ENCODE data around the gene UBASH3B. TPM values are rescaled to one million over a fixed set of nuclear protein-coding genes. Genes with fewer than 3 reads are reported as not detected.

The UBASH3B gene
- total RNA-seq, 1 experiment from 2014 or later = 81.9 TPM

DNA sequence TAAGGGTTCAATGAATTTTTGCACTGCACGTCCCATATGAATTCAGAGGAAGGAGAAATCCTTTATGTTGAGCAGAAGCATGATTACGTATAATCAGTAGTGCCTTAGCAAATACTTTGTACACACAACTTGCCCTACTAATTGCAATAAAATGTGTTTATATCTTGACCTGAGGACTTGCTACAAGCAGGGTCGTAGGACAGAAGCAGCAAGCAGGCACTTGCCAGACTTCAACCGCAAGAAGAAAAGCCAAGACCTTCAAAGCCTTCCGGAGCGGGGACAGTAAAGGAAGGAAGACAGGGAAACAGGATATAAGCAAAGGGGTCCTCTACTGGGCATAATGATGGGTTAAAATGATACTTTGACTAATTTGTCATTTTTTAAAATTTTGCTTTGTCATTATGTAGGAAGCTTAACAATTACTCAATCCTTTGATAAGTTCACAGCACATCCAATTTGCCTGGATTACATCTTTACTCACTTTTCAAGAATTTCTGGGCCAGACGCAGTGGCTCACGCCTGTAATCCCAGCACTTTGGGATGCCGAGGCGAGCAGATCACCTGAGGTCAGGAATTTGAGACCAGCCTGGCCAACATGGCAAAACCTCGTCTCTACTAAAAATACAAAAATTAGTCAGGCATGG is 23.2 kb upstream of the UBASH3B start:
- no TSS peak for BruUV-seq (replicated peaks)
- H2AFZ ChIP-seq = peak overlapping the region; percentile 71
- H3K27ac ChIP-seq = peak overlapping the region; percentile 90
- no peak overlapping the region for H3K4me3 ChIP-seq
- intact Hi-C loops (cut with micrococcal nuclease; ENCODE audit: unreplicated experiment) = loop anchor here (2.0 kb wide), 1 partner anchor 52 kb away; no protein-coding TSS in a partner anchor
- ChIA-PET POLR2A (ENCODE audit: unreplicated experiment) (interaction anchor here (0.6 kb wide), 1 partner anchor 91 kb away, joined by 7 read pairs; no protein-coding TSS in a partner anchor), CTCF (interaction anchor here (0.5 to 0.9 kb wide), 4 partner anchors 149 to 603 kb away, joined by 3 to 6 read pairs (median 4); no protein-coding TSS in a partner anchor)
- H4K20me1 ChIP-seq (ENCODE audit: insufficient read depth) = no peaks in the 10 kb centered on the region
- peak in 1 of 2 experiments; percentile 89 for DNase-seq
- no peaks in the 10 kb centered on the region for H3K9me2 ChIP-seq (ENCODE audit: insufficient read depth)
- H3K9me3 ChIP-seq (ENCODE audit: insufficient read depth, low read depth) = no peaks in the 10 kb centered on the region; the same call in 1 of the 2 replicates
- TF ChIP-seq, protein P1, sequence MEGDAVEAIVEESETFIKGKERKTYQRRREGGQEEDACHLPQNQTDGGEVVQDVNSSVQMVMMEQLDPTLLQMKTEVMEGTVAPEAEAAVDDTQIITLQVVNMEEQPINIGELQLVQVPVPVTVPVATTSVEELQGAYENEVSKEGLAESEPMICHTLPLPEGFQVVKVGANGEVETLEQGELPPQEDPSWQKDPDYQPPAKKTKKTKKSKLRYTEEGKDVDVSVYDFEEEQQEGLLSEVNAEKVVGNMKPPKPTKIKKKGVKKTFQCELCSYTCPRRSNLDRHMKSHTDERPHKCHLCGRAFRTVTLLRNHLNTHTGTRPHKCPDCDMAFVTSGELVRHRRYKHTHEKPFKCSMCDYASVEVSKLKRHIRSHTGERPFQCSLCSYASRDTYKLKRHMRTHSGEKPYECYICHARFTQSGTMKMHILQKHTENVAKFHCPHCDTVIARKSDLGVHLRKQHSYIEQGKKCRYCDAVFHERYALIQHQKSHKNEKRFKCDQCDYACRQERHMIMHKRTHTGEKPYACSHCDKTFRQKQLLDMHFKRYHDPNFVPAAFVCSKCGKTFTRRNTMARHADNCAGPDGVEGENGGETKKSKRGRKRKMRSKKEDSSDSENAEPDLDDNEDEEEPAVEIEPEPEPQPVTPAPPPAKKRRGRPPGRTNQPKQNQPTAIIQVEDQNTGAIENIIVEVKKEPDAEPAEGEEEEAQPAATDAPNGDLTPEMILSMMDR (conservative IDR thresholded peaks at IDR 0.05) = no peak
- no peak for TF ChIP-seq EZH2 (IDR thresholded peaks at IDR 0.05; ENCODE audit: low read depth)
- H3K79me2 ChIP-seq (ENCODE audit: low read depth) = no peaks in the 10 kb centered on the region
- H3K4me2 ChIP-seq = peak overlapping the region; percentile 53
- H3K36me3 ChIP-seq (ENCODE audit: low read depth) = no peaks in the 10 kb centered on the region
- no peaks in the 10 kb centered on the region for H3K27me3 ChIP-seq (ENCODE audit: insufficient read depth, low read depth)
- H3F3A ChIP-seq (ENCODE audit: insufficient read depth, low read depth) = peaks cover 39% of the 10 kb centered on the region
- H3K4me1 ChIP-seq (replicated peaks; ENCODE audit: insufficient read depth) = peaks cover 53% of the 10 kb centered on the region

DNA sequence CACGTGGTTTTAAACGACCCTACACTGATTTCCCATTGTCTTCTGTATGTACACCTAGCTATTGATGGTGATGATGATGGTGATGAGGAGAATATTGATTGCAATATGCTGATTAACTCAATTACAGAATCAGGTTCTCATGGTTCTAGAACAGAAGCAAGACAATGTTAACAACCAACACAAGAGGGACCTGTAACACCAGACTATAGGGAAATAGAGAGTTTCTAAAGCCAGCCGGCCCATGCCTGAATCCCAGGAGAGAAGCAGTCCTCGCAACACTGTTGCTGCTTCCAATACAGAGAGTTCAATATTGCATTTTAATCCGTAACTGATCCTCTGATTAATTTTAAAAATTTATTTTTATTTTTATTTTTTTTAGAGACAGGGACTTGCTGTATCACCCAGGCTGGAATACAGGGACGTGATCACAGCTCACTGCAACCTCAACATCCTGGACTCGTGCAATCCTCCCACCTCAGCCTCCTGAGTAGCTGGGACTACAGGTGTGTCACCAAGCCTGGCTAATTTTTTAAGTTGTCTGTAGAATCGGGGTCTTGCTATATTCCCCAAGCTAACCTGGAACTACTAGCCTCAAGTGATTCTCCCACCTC is 22.2 kb upstream of the UBASH3B start:
- no peak for TF ChIP-seq EZH2 (IDR thresholded peaks at IDR 0.05; ENCODE audit: low read depth)
- TF ChIP-seq, protein P1 (conservative IDR thresholded peaks at IDR 0.05) = peak; percentile 79
- no TSS peak for BruUV-seq (replicated peaks)
- Histone ChIP-seq H4K20me1 (ENCODE audit: insufficient read depth) (no peaks in the 10 kb centered on the region), H2AFZ (no peak overlapping the region), H3K4me2 (peak overlapping the region; percentile 53), H3K9me2 (ENCODE audit: insufficient read depth) (no peaks in the 10 kb centered on the region), H3K27me3 (ENCODE audit: insufficient read depth, low read depth) (no peaks in the 10 kb centered on the region), H3K9me3 (ENCODE audit: insufficient read depth, low read depth) (no peaks in the 10 kb centered on the region; the same call in 1 of the 2 replicates), H3K79me2 (ENCODE audit: low read depth) (no peaks in the 10 kb centered on the region), H3K4me3 (no peak overlapping the region), H3K27ac (peak overlapping the region; percentile 90), H3K4me1 (replicated peaks; ENCODE audit: insufficient read depth) (peaks cover 53% of the 10 kb centered on the region), H3F3A (ENCODE audit: insufficient read depth, low read depth) (peaks cover 39% of the 10 kb centered on the region), H3K36me3 (ENCODE audit: low read depth) (no peaks in the 10 kb centered on the region)
- POLR2A ChIA-PET (ENCODE audit: unreplicated experiment) = no interaction called here
- peak in 1 of 2 experiments; percentile 64 for DNase-seq
- CTCF ChIA-PET = interaction anchor here (0.8 to 0.9 kb wide), 2 partner anchors 221 to 419 kb away, joined by 3 read pairs; no protein-coding TSS in a partner anchor
- intact Hi-C loops (cut with micrococcal nuclease; ENCODE audit: unreplicated experiment) = loop anchor here (1.0 to 2.0 kb wide), 3 partner anchors 53 to 221 kb away; no protein-coding TSS in a partner anchor

DNA sequence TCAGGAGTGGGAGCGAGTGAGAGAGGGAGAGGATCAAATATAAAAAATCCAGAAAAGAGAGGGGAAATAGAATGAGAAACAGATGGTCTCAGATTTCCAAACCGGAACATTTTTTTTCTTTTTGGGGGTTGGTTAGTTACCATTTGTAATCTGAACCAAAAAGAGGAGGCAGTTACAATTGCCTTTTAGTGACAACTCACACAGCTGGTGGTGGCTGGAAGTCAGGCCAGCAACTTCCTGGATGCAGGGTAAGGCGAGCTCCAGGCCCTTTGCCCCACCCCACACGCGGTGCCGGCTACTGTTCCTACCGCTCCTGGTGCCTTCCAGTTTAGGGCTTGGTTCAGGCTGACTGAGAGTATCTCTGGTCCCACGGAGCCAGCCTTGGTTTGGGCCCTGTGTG is 21.0 kb upstream of the UBASH3B start:
- no peaks in the 10 kb centered on the region for H3K27me3 ChIP-seq (ENCODE audit: insufficient read depth, low read depth)
- H3K4me2 ChIP-seq = peak overlapping the region; percentile 55

More for the DNA sequence above, 21.0 kb upstream of the UBASH3B start:
- peaks cover 39% of the 10 kb centered on the region for H3F3A ChIP-seq (ENCODE audit: insufficient read depth, low read depth)
- peak overlapping the region; percentile 62 for H2AFZ ChIP-seq
- H3K4me3 ChIP-seq = no peak overlapping the region
- intact Hi-C loops (cut with micrococcal nuclease; ENCODE audit: unreplicated experiment) = no loop called here
- H3K79me2 ChIP-seq (ENCODE audit: low read depth) = no peaks in the 10 kb centered on the region
- TF ChIP-seq, protein P1 (conservative IDR thresholded peaks at IDR 0.05) = no peak
- TF ChIP-seq EZH2 (IDR thresholded peaks at IDR 0.05; ENCODE audit: low read depth) = no peak
- H3K9me2 ChIP-seq (ENCODE audit: insufficient read depth) = no peaks in the 10 kb centered on the region
- H3K36me3 ChIP-seq (ENCODE audit: low read depth) = no peaks in the 10 kb centered on the region
- DNase-seq = peak; percentile 40 to 88
- no peaks in the 10 kb centered on the region for H4K20me1 ChIP-seq (ENCODE audit: insufficient read depth)
- no peaks in the 10 kb centered on the region; the same call in 1 of the 2 replicates for H3K9me3 ChIP-seq (ENCODE audit: insufficient read depth, low read depth)
- H3K27ac ChIP-seq = peak overlapping the region; percentile 90
- BruUV-seq (replicated peaks) = no TSS peak
- CTCF ChIA-PET = interaction anchor here (0.7 to 1.1 kb wide), 2 partner anchors 53 to 78 kb away, joined by 3 read pairs; no protein-coding TSS in a partner anchor
- POLR2A ChIA-PET (ENCODE audit: unreplicated experiment) = no interaction called here
- peaks cover 53% of the 10 kb centered on the region for H3K4me1 ChIP-seq (replicated peaks; ENCODE audit: insufficient read depth)

All from PC-9 (cell line).